ENCODE results near the gene SPRR4. TPM values are rescaled to one million over a fixed set of nuclear protein-coding genes. Genes with fewer than 3 reads are reported as not detected.

SPRR4 gene
- total RNA-seq, 1 donor from 2014 or later = not detected

GRCh38 chr1:152967201-152967600, 3.2 kb upstream of the SPRR4 start:
- H3K27me3 ChIP-seq (ENCODE audit: control insufficient read depth, insufficient read depth, low read length) = no peaks in the 10 kb centered on the region
- no peak overlapping the region for H3K4me3 ChIP-seq (ENCODE audit: low read depth, low read length)
- no peaks in the 10 kb centered on the region for H3K36me3 ChIP-seq (ENCODE audit: control insufficient read depth, insufficient read depth, low read length)
- no peak for DNase-seq (ENCODE audit: low read depth)
- no peak for TF ChIP-seq CTCF (IDR thresholded peaks at IDR 0.05; ENCODE audit: insufficient read depth, low read length, poor library complexity, severe bottlenecking)

- Histone ChIP-seq H3K27me3 (ENCODE audit: control insufficient read depth, insufficient read depth, low read length) (no peaks in the 10 kb centered on the region), H3K4me3 (ENCODE audit: low read depth, low read length) (no peak overlapping the region), H3K36me3 (ENCODE audit: control insufficient read depth, insufficient read depth, low read length) (no peaks in the 10 kb centered on the region)
- DNase-seq (ENCODE audit: low read depth) = no peak
- TF ChIP-seq CTCF (IDR thresholded peaks at IDR 0.05; ENCODE audit: insufficient read depth, low read length, poor library complexity, severe bottlenecking) = no peak
These were observed 2.2 kb upstream of the SPRR4 start for GRCh38 chr1:152968248-152968647.

GRCh38 chr1:152969036-152969435, 1.4 kb upstream of the SPRR4 start:
- no peak for DNase-seq (ENCODE audit: low read depth)
- no peaks in the 10 kb centered on the region for H3K27me3 ChIP-seq (ENCODE audit: control insufficient read depth, insufficient read depth, low read length)
- no peaks in the 10 kb centered on the region for H3K36me3 ChIP-seq (ENCODE audit: control insufficient read depth, insufficient read depth, low read length)
- H3K4me3 ChIP-seq (ENCODE audit: low read depth, low read length) = no peak overlapping the region
- no peak for TF ChIP-seq CTCF (IDR thresholded peaks at IDR 0.05; ENCODE audit: insufficient read depth, low read length, poor library complexity, severe bottlenecking)

GRCh38 chr1:152972196-152972886, 1.9 kb downstream of the SPRR4 start:
- DNase-seq (ENCODE audit: low read depth) = no peak
- no peak for TF ChIP-seq CTCF (IDR thresholded peaks at IDR 0.05; ENCODE audit: insufficient read depth, low read length, poor library complexity, severe bottlenecking)
- H3K27me3 ChIP-seq (ENCODE audit: control insufficient read depth, insufficient read depth, low read length) = no peaks in the 10 kb centered on the region
- no peaks in the 10 kb centered on the region for H3K36me3 ChIP-seq (ENCODE audit: control insufficient read depth, insufficient read depth, low read length)
- H3K4me3 ChIP-seq (ENCODE audit: low read depth, low read length) = no peak overlapping the region

GRCh38 chr1:152976688-152977087, 6.2 kb downstream of the SPRR4 start:
- H3K27me3 ChIP-seq (ENCODE audit: control insufficient read depth, insufficient read depth, low read length) = no peaks in the 10 kb centered on the region
- no peaks in the 10 kb centered on the region for H3K36me3 ChIP-seq (ENCODE audit: control insufficient read depth, insufficient read depth, low read length)
- no peak for DNase-seq (ENCODE audit: low read depth)
- no peak for TF ChIP-seq CTCF (IDR thresholded peaks at IDR 0.05; ENCODE audit: insufficient read depth, low read length, poor library complexity, severe bottlenecking)
- no peak overlapping the region for H3K4me3 ChIP-seq (ENCODE audit: low read depth, low read length)

- no peak overlapping the region for H3K4me3 ChIP-seq (ENCODE audit: low read depth, low read length)
- no peaks in the 10 kb centered on the region for H3K27me3 ChIP-seq (ENCODE audit: control insufficient read depth, insufficient read depth, low read length)
- H3K36me3 ChIP-seq (ENCODE audit: control insufficient read depth, insufficient read depth, low read length) = no peaks in the 10 kb centered on the region
These were observed 7.2 kb downstream of the SPRR4 start for GRCh38 chr1:152977614-152978013.

More at GRCh38 chr1:152977614-152978013, 7.2 kb downstream of the SPRR4 start:
- DNase-seq (ENCODE audit: low read depth) = no peak
- no peak for TF ChIP-seq CTCF (IDR thresholded peaks at IDR 0.05; ENCODE audit: insufficient read depth, low read length, poor library complexity, severe bottlenecking)
